Adrenal gland (tissue), 12 donors: ENCODE measurements around the gene FN3K. TPM values are rescaled to one million over a fixed set of nuclear protein-coding genes. Genes with fewer than 3 reads are reported as not detected.

Experiments used
- DNase-seq, 7 donors: peaks; one replicate each; pipeline ENCODE4 v3.0.0-alpha.2; 2019 to 2020
- H3K27ac ChIP-seq, 5 donors: fragments of 200-600 bp; sonication (generic) in 4 of 5; 1 replicate in 3 of 5; 2 replicates in 2 of 5; pipeline versions ENCODE4 v1.5.1 to v1.8.0; 2016 to 2020; ENCODE audit warnings: mild to moderate bottlenecking in 1 of 5
- H3K27me3 ChIP-seq: fragments of 200-600 bp; 2 replicates; pipeline ENCODE4 v1.8.0; 2021
- H3K36me3 ChIP-seq, 2 donors: fragments of 200-600 bp; replicated peaks in 1 of 2; 1 replicate in 1 of 2; 2 replicates in 1 of 2; pipeline versions ENCODE4 v1.5.1 to v1.8.0; 2018 to 2022
- H3K4me1 ChIP-seq, 2 donors: fragments of 200-600 bp; replicated peaks in 1 of 2; 1 replicate in 1 of 2; 2 replicates in 1 of 2; pipeline versions ENCODE4 v1.5.1 to v1.8.0; 2018 to 2021
- H3K4me3 ChIP-seq, 4 donors: fragments of 200-600 bp; sonication (generic) in 3 of 4; one replicate each; pipeline ENCODE4 v1.5.1; 2016 to 2018
- H3K9me3 ChIP-seq, 3 donors: fragments of 200-600 bp; sonication (generic) in 1 of 3; replicated peaks in 1 of 3; 1 replicate in 2 of 3; 2 replicates in 1 of 3; pipeline versions ENCODE4 v1.5.1 to v1.8.0; 2016 to 2021
- CTCF ChIP-seq, 6 experiments: fragments of 450-650 bp in 4 of 6; fragments of 200-600 bp in 2 of 6; sonication (generic) in 1 of 6; IDR thresholded peaks; 1 replicate in 5 of 6; 2 replicates in 1 of 6; pipeline versions ENCODE4 v1.5.1 to v1.8.0; 2016 to 2021; ENCODE audit warnings: antibody characterized with exemption in 6 of 6, mild to moderate bottlenecking in 2 of 6, moderate library complexity in 1 of 6
- POLR2A ChIP-seq, 2 donors: fragments of 450-650 bp; IDR thresholded peaks; one replicate each; pipeline ENCODE4 v1.6.1; 2017; ENCODE audit warnings: antibody characterized with exemption in 2 of 2, mild to moderate bottlenecking in 2 of 2, moderate library complexity in 1 of 2
- WGBS, 4 donors: extraction: QIAGEN DNeasy Blood & Tissue Kit in 2 of 4; methylation state at CpG; one replicate each; pipeline versions ENCODE4 v1.1.5 to v1.1.7; 2013 to 2017; 5-methylcytosine and 5-hydroxymethylcytosine counted together
- intact Hi-C, 2 donors: fragments of 100-400 bp; cut with DNase I; formaldehyde crosslinking; loops; one replicate each; pipeline versions ENCODE4 v1.14.1 to v1.15.0; 2022 to 2023
- polyA plus RNA-seq, 3 donors: library from polyadenylated mRNA; stranded (reverse); fragments of 200-250 nt in 2 of 3; fragments of 350-450 nt in 1 of 3; fragmentation: Illumina TruSeq in 1 of 3; extraction: RNeasy Lipid Tissue Mini Kit (QIAGEN cat#74804) in 1 of 3; gene quantifications; one replicate each; pipeline ENCODE4 v1.2.3, GENCODE V29; 2013 to 2014
- total RNA-seq, 9 donors: library from RNA; depleted of rRNA in 4 of 9; stranded (reverse); fragments of >200 nt in 4 of 9; fragments of 120-200 nt in 1 of 9; fragmentation: NEBNext Ultra II Directional in 1 of 9; extraction: Animal tissue kit (Norgen Biotek cat#: 25700) in 1 of 9; gene quantifications; one replicate each; pipeline versions ENCODE4 v1.1.0 to v1.2.4, GENCODE V29; 2013 to 2023
- donor health status: healthy with polysubstance abuse.
- donor health status: Bipolar disorder and iron deficiency.
- donor health status: DM: yes; HTN: yes; CAD: no.
- donor health status: DM: no; HTN: no; CAD: no.
- donor health status: DM: no; HTN: no; CAD: no.
- donor health status: DM: yes; HTN: yes; CAD: no.

FN3K gene
- total and polyA plus RNA-seq, 12 donors, result 16.0 to 136 (median 40.8) TPM

GRCh38 chr17:82748756-82749155, 13.3 kb downstream of the FN3K start:
- 96 to 98% (median 97%) methylated on average over 11 to 16 of the region's 16 CpGs for WGBS, 4 donors

GRCh38 chr17:82750241-82750908, 15.0 kb downstream of the FN3K start:
- 68 to 87% (median 80%) methylated on average over 24 to 40 of the region's 40 CpGs for WGBS, 4 donors
- intact Hi-C loops, result loop anchor here in 1 of 2 donors (10.0 kb wide), 1 partner anchor 106 kb away; the partner anchor contains the start of gene WDR45B
- no peak for TF ChIP-seq CTCF (IDR thresholded peaks at IDR 0.05)
- TF ChIP-seq POLR2A (IDR thresholded peaks at IDR 0.05), result no peak
- H3K27ac ChIP-seq, result no peak overlapping the region
- H3K4me1 ChIP-seq, result peaks cover 8 to 10% of the 10 kb centered on the region in 2 donors
- peaks cover 0 to 3% of the 10 kb centered on the region in 2 donors for H3K36me3 ChIP-seq
- H3K4me3 ChIP-seq, result no peak overlapping the region
- no peaks in the 10 kb centered on the region for H3K27me3 ChIP-seq
- DNase-seq, result no peak
- no peaks in the 10 kb centered on the region for H3K9me3 ChIP-seq

More at GRCh38 chr17:82748756-82749155, 13.3 kb downstream of the FN3K start:
- no peaks in the 10 kb centered on the region for H3K27me3 ChIP-seq
- peaks cover 0 to 8% of the 10 kb centered on the region in 2 donors for H3K36me3 ChIP-seq
- H3K4me3 ChIP-seq, result no peak overlapping the region
- no peaks in the 10 kb centered on the region for H3K9me3 ChIP-seq
- intact Hi-C loops, result no loop called here
- no peak for DNase-seq
- H3K27ac ChIP-seq, result no peak overlapping the region
- no peak for TF ChIP-seq POLR2A (IDR thresholded peaks at IDR 0.05)
- no peak for TF ChIP-seq CTCF (IDR thresholded peaks at IDR 0.05)
- H3K4me1 ChIP-seq, result peaks cover 8 to 10% of the 10 kb centered on the region in 2 donors

GRCh38 chr17:82751171-82751570, 15.8 kb downstream of the FN3K start:
- intact Hi-C loops, result loop anchor here in 1 of 2 donors (10.0 kb wide), 1 partner anchor 106 kb away; the partner anchor contains the start of gene WDR45B
- WGBS, 4 donors, result 0 to 1% methylated on average over 54 to 56 of the region's 56 CpGs; no CpG with 5 or more reads in 2 of the 4 donors
- DNase-seq, result peak in 4 of 7 donors; percentile 41 to 67 (median 62)

More at GRCh38 chr17:82751171-82751570, 15.8 kb downstream of the FN3K start:
- Histone ChIP-seq H3K36me3 (peaks cover 0 to 3% of the 10 kb centered on the region in 2 donors), H3K27me3 (no peaks in the 10 kb centered on the region), H3K27ac (peak overlapping the region in 4 of 5 donors; percentile 61 to 92 (median 81)), H3K4me3 (peak overlapping the region in 2 of 4 donors; percentile 36 to 92), H3K4me1 (peaks cover 8 to 10% of the 10 kb centered on the region in 2 donors), H3K9me3 (no peaks in the 10 kb centered on the region)
- TF ChIP-seq CTCF (IDR thresholded peaks at IDR 0.05), result peak in 1 of 6 experiments; percentile 21
- peak; percentile 21 to 25 for TF ChIP-seq POLR2A (IDR thresholded peaks at IDR 0.05)
